Activated CD4-positive, CD25-positive, alpha-beta regulatory T cell (primary cell): ENCODE results near the gene DYNLT1.

Experiments used
- DNase-seq, 4 experiments: peaks; one replicate each; lab custom pipeline; 2025; lab: John Stamatoyannopoulos, UW

Gene DYNLT1

DNA sequence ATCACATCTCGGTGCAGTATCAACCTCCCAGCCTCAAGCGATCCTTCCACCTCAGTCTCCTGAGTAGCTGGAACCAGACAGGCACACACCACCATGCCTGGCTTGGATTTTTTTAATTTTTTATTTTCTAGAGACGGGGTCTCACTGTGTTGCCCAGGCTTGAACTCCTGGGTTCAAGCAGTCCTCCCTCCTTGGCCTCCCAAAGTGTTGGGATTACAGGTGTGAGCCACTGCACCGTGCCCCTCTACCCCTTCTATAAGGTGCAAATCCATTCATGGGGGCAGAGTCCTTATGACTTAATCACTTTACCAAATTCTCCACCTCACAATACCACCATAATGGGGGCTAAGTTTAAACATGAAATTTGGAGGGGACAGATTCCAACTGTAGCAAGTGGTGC, 47.0 kb downstream of the DYNLT1 start:
- no peak for DNase-seq

DNA sequence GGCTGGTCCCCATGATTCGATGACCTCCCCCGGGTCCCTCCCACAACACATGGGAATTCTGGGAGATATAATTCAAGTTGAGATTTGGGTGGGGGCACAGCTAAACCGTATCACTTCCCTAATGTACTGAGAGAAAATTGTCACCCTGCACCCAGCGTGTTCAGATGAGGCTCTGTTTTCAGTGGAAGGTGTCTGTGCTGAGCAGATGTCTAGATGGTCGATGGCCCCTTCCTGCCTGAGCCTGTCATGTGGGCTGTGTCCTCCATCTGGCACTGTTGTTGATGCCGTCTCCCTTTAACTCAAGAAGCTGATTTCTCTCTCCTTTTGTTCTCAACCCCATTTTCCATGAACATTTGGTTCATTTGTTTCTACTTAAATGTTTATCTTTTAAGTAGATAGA, 47.7 kb downstream of the DYNLT1 start:
- DNase-seq: no peak

DNA sequence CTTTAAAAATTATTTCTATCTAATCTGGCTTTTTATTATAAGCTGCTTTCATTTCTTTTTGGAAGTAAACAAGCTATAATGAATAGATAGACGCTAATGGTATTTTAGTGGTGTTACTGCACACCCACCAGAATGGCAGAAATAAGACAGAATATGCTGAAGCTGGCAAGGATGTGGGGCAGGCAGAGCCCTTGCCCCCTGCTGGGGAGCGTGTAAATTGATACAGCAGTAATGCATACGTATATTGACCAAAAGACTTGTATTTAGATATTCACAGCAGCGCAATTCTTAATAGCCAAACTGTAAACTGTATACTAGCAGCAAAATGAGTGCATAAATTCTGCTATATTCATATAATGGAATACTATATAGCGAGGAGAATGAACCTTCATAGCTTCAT, 49.3 kb downstream of the DYNLT1 start:
- DNase-seq: no peak

DNA sequence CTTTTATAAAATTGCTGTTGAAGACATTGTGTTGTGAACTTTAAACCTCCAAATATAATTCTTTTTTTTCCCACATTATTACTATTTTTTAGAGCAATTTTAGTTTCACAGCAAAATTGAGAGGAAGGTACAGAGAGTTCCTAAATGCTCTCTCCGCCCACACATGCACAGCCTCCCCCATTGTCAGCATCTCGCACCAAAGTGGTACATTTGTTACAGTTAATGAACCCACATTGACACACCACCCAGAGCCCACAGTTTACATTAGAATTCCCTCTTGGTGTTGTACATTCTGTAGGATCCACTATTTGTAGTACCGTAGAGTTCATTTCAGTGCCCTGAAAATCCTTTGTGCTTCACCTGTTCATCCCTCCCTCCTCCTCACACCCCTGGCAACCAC, 50.9 kb downstream of the DYNLT1 start:
- DNase-seq: no peak

DNA sequence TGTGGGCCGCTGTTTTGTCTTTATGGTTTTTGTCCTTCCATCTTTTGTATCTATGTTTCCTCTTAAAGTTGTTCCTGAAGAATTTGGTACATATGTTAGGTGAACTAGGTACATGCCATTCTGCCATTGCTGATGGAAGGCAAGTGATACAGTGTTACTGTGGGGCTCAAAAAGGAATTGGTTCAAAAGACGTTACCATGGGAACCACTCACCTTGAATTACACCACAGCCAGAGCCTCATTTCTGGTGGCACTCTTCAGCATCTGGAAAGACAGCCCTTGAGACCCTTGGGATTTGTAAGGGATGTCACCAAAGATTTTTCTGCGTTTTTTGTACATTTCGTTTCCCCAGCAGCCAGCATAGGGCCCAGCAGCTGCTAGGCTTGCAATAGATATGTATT, 52.7 kb downstream of the DYNLT1 start:
- no peak for DNase-seq

DNA sequence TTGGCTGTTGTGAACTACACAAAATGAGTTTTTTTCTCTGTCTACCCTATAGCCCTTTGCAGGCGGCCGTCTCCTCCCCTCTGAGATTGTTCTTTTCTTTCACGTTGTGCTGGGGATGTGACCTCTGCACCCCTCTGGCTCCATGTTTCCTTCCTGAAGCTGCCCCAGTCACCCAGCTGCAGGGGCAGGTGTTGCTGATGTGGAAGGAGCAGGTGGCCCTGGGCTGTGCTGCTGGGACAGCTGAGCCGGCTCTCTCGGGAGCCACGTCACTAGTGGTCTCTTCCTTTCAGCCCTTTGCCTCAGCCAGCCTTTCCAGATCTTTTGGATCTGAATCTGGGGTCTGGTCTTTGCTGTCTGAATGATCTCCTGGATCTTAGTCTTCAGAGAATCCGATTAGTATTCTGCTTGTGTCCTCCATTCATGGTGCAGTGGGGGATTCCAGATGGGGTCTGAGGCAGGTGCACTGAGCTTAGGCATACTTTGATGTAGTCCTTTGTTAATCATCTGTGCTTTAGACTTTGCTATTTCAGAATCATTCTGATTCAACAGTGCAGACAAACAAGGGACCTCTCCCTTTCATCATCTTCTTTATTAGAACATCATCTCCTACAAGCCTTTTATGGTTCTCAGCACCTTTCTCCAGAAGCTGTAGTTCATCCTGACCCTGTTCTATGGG, 53.3 kb downstream of the DYNLT1 start:
- no peak for DNase-seq

DNA sequence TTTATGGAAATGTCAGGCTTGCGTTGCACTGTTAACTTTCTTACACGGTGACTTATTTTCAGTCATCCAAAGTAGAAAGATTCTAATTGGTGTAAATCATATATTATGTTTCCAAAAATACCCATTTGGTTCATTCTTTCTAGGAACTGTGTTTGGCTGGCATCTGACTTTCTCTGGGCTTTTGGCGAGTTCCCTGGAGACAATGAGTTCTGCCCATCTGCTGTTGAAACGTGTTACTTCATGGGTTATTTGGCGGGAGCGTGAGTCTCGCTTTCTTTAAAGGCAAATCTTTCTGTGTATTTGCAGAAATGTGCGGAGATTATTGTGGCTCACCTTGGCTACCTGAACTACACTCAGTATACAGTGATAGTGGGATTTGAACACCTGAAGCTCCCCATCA, 55.2 kb downstream of the DYNLT1 start:
- no peak for DNase-seq

DNA sequence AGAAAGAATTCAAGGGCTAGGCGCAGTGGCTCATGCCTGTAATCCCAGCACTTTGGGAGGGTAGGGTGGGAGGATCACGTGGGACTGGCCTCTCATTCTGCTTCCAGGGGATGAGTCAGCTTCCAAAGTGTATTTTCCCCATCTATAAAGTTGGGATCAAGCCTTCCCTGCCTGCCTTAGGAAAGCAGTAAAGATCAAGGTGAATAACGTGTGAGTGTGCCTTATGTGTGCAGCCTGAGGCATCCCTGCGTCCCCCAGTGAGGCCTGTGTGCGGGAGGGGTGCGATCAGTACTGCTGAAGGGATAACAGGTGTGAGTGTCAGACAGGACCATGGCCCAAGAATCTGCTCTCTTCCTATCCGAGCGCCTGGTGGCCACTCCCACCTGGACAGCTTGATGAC, 57.9 kb downstream of the DYNLT1 start:
- DNase-seq: no peak
